IMR-90 (cell line): Measurements from ENCODE around the gene ELOA. TPM values are rescaled to one million over a fixed set of nuclear protein-coding genes. Genes with fewer than 3 reads are reported as not detected.

Source experiments
- ATAC-seq: fragments of 200-7000 bp; cut with Tn5 transposase; 2 replicates; pipeline ENCODE4 v1.9.1; 2020; ENCODE audit warnings: low read depth, mild to moderate bottlenecking, moderate library complexity
- BruUV-seq: library from RNA; stranded (reverse); fragments of 400-500 nt; replicated peaks from 2 replicates; lab custom pipeline; 2021; lab: Mats Ljungman, UMichigan
- CTCF ChIA-PET: fragments of 300-600 bp; formaldehyde crosslinking; extraction: SDS; loops from one replicate; lab custom pipeline; 2021; ENCODE audit warnings: antibody characterized with exemption; lab: Yijun Ruan, JAX
- POLR2A ChIA-PET: fragments of 300-600 bp; sonication (Branson Sonifier 250); formaldehyde crosslinking; loops from one replicate; lab custom pipeline; 2022; ENCODE audit warnings: antibody characterized with exemption; ENCODE audit not compliant: unreplicated experiment; lab: Charles Lee
- DNase-seq: peaks from one replicate; pipeline ENCODE4 v3.0.0; 2013
- H2AFZ ChIP-seq: replicated peaks from 2 replicates; pipeline ENCODE3; 2013; ENCODE audit warnings: low read length, mild to moderate bottlenecking; ENCODE audit not compliant: poor library complexity
- H2AK5ac ChIP-seq: 2 replicates; pipeline ENCODE4 v1.6.1; 2013; ENCODE audit warnings: low read depth, low read length, inconsistent platforms
- H2AK9ac ChIP-seq: replicated peaks from 2 replicates; pipeline ENCODE3; 2013; ENCODE audit warnings: mild to moderate bottlenecking, low read depth, low read length, moderate library complexity; ENCODE audit not compliant: poor library complexity
- H2BK120ac ChIP-seq: 2 replicates; pipeline ENCODE4 v1.6.1; 2013; ENCODE audit warnings: low read depth, low read length, inconsistent platforms
- H2BK15ac ChIP-seq: 3 replicates; pipeline ENCODE4 v1.6.1; 2013; ENCODE audit warnings: low read depth, low read length, inconsistent platforms
- H2BK20ac ChIP-seq: 2 replicates; pipeline ENCODE4 v1.6.1; 2013; ENCODE audit warnings: low read depth, mild to moderate bottlenecking, inconsistent platforms, low read length, moderate library complexity
- H2BK5ac ChIP-seq: 2 replicates; pipeline ENCODE4 v1.6.1; 2013; ENCODE audit warnings: mild to moderate bottlenecking, low read depth, low read length, inconsistent platforms; ENCODE audit not compliant: poor library complexity, severe bottlenecking
- H3K14ac ChIP-seq: replicated peaks from 2 replicates; pipeline ENCODE4 v1.6.1; 2013; ENCODE audit warnings: low read depth, low read length, inconsistent platforms
- H3K18ac ChIP-seq: 2 replicates; pipeline ENCODE4 v1.6.1; 2013; ENCODE audit warnings: low read depth, low read length, control low read depth
- H3K23ac ChIP-seq: 2 replicates; pipeline ENCODE4 v1.6.1; 2013; ENCODE audit warnings: low read depth, low read length, inconsistent platforms
- H3K27ac ChIP-seq: 2 replicates; pipeline ENCODE4 v1.5.1; 2013; ENCODE audit warnings: mild to moderate bottlenecking, control low read depth, low read length; ENCODE audit not compliant: insufficient read depth
- H3K27me3 ChIP-seq: 2 replicates; pipeline ENCODE4 v1.6.1; 2013; ENCODE audit warnings: low read length; ENCODE audit not compliant: control insufficient read depth, insufficient read depth
- H3K36me3 ChIP-seq: 2 replicates; pipeline ENCODE4 v1.6.1; 2013; ENCODE audit warnings: low read length, mixed read lengths; ENCODE audit not compliant: control insufficient read depth, insufficient read depth
- H3K4ac ChIP-seq: 2 replicates; pipeline ENCODE4 v1.6.1; 2013; ENCODE audit warnings: low read depth, low read length, inconsistent platforms
- H3K4me1 ChIP-seq: 2 replicates; pipeline ENCODE4 v1.6.1; 2013; ENCODE audit warnings: low read length, mixed read lengths; ENCODE audit not compliant: control insufficient read depth, insufficient read depth
- H3K4me2 ChIP-seq: 2 replicates; pipeline ENCODE4 v1.6.1; 2013; ENCODE audit warnings: low read depth, mild to moderate bottlenecking, control low read depth, low read length, moderate library complexity
- H3K4me3 ChIP-seq: 2 replicates; pipeline ENCODE4 v1.5.1; 2013; ENCODE audit warnings: low read depth, mild to moderate bottlenecking, control low read depth, low read length, moderate library complexity; ENCODE audit not compliant: insufficient read depth
- H3K56ac ChIP-seq: 2 replicates; pipeline ENCODE4 v1.6.1; 2013; ENCODE audit warnings: low read length, inconsistent platforms; ENCODE audit not compliant: insufficient read depth; ENCODE audit errors: extremely low read depth
- H3K79me1 ChIP-seq, 2 experiments: 2 replicates each; pipeline ENCODE4 v1.6.1; 2013; ENCODE audit warnings: low read length in 2 of 2, inconsistent platforms in 1 of 2, low read depth in 1 of 2
- H3K9ac ChIP-seq: 2 replicates; pipeline ENCODE4 v1.6.1; 2013; ENCODE audit warnings: low read depth, low read length, control low read depth
- H3K9me1 ChIP-seq: 2 replicates; pipeline ENCODE4 v1.6.1; 2013; ENCODE audit warnings: low read length, inconsistent platforms; ENCODE audit not compliant: insufficient read depth
- H3K9me3 ChIP-seq: 2 replicates; pipeline ENCODE4 v1.6.1; 2013; ENCODE audit warnings: low read length; ENCODE audit not compliant: control insufficient read depth, insufficient read depth
- H4K20me1 ChIP-seq: 2 replicates; pipeline ENCODE4 v1.6.1; 2013; ENCODE audit warnings: low read length, inconsistent platforms; ENCODE audit not compliant: insufficient read depth
- H4K5ac ChIP-seq: 2 replicates; pipeline ENCODE4 v1.6.1; 2013; ENCODE audit warnings: mild to moderate bottlenecking, low read depth, low read length, control low read depth
- H4K8ac ChIP-seq, 2 experiments: 2 replicates each; pipeline ENCODE4 v1.6.1; 2013; ENCODE audit warnings: low read depth in 2 of 2, low read length in 2 of 2, control low read depth in 1 of 2, inconsistent platforms in 1 of 2
- H4K91ac ChIP-seq: 2 replicates; pipeline ENCODE4 v1.6.1; 2013; ENCODE audit warnings: low read depth, low read length, inconsistent platforms; ENCODE audit not compliant: insufficient read depth
- BHLHE40 ChIP-seq: fragments of 150-350 bp; IDR thresholded peaks from 2 replicates; pipeline ENCODE4 v1.6.1; 2016; ENCODE audit warnings: mild to moderate bottlenecking, low read depth, low read length
- CEBPB ChIP-seq: IDR thresholded peaks from 2 replicates; pipeline ENCODE4 v1.6.1; 2012; ENCODE audit warnings: low read depth, low read length, improper control_type of control experiment
- CHD1 ChIP-seq: IDR thresholded peaks from 2 replicates; pipeline ENCODE4 v1.6.1; 2012; ENCODE audit warnings: low read depth, low read length, improper control_type of control experiment
- FOS ChIP-seq: fragments of 150-350 bp; IDR thresholded peaks from 2 replicates; pipeline ENCODE4 v1.6.1; 2016; ENCODE audit warnings: low read depth, low read length
- MAFK ChIP-seq: IDR thresholded peaks from 2 replicates; pipeline ENCODE4 v1.6.1; 2012; ENCODE audit warnings: low read depth, low read length, improper control_type of control experiment
- MAZ ChIP-seq: IDR thresholded peaks from 2 replicates; pipeline ENCODE4 v1.6.1; 2012; ENCODE audit warnings: low read depth, mild to moderate bottlenecking, low read length, improper control_type of control experiment, moderate library complexity, borderline replicate concordance
- MXI1 ChIP-seq: IDR thresholded peaks from 2 replicates; pipeline ENCODE4 v1.6.1; 2012; ENCODE audit warnings: low read depth, mild to moderate bottlenecking, low read length, moderate library complexity, borderline replicate concordance
- NFE2L2 ChIP-seq: fragments of 150-350 bp; IDR thresholded peaks from 2 replicates; pipeline ENCODE4 v1.6.1; 2016; ENCODE audit warnings: low read depth, mild to moderate bottlenecking, low read length
- POLR2A ChIP-seq: IDR thresholded peaks from 2 replicates; pipeline ENCODE4 v1.6.1; 2012; ENCODE audit warnings: mild to moderate bottlenecking, low read depth, low read length
- RAD21 ChIP-seq: IDR thresholded peaks from 2 replicates; pipeline ENCODE4 v1.6.1; 2012; ENCODE audit warnings: low read length, improper control_type of control experiment
- RCOR1 ChIP-seq: IDR thresholded peaks from 2 replicates; pipeline ENCODE4 v1.6.1; 2012; ENCODE audit warnings: mild to moderate bottlenecking, low read length, improper control_type of control experiment; ENCODE audit not compliant: insufficient replicate concordance
- RFX5 ChIP-seq: IDR thresholded peaks from 2 replicates; pipeline ENCODE4 v1.8.0; 2012; ENCODE audit warnings: low read depth, mild to moderate bottlenecking, low read length, moderate library complexity
- SMC3 ChIP-seq: fragments of 150-350 bp; IDR thresholded peaks from 2 replicates; pipeline ENCODE4 v1.6.1; 2016; ENCODE audit warnings: low read depth, mild to moderate bottlenecking, antibody characterized with exemption, low read length, moderate library complexity
- WGBS, 2 experiments: methylation state at CpG; one replicate each; pipeline versions ENCODE4 v1.1.5 to v1.1.7; 2013; ENCODE audit warnings: missing lambda C conversion rate in 2 of 2; ENCODE audit not compliant: insufficient read length in 1 of 2; ENCODE audit errors: extremely low coverage in 2 of 2; 5-methylcytosine and 5-hydroxymethylcytosine counted together
- dilution Hi-C: fragments of 300-500 bp; cut with HindIII; formaldehyde crosslinking; loops from one replicate; pipeline ENCODE4 v1.14.3; 2018; ENCODE audit warnings: low sequenced_read_pairs; ENCODE audit not compliant: unreplicated experiment
- in situ Hi-C: fragments of 300-500 bp; cut with MboI; formaldehyde crosslinking; loops from 3 replicates; pipeline ENCODE4 v1.14.3; 2019; ENCODE audit warnings: low sequenced_read_pairs, inconsistent platforms, mixed read lengths
- intact Hi-C: fragments of 100-400 bp; cut with micrococcal nuclease; formaldehyde crosslinking; loops from 2 replicates; pipeline ENCODE4 v1.10.0; 2022
- polyA plus RNA-seq, 3 experiments: library from polyadenylated mRNA; depleted of rRNA; stranded (reverse); fragments of >200 nt; gene quantifications; 2 replicates each; pipeline ENCODE4 v1.2.3, GENCODE V29; 2012; ENCODE audit warnings: low replicate concordance in 1 of 3
- total RNA-seq: library from RNA; depleted of rRNA; stranded (reverse); fragments of >200 nt; gene quantifications from 2 replicates; pipeline ENCODE4 v1.2.3, GENCODE V29; 2012
- TF ChIP-seq, protein P1 (sequence below): fragments of 150-350 bp; IDR thresholded peaks from 2 replicates; pipeline ENCODE4 v1.6.1; 2017; ENCODE audit warnings: mild to moderate bottlenecking, antibody characterized with exemption, low read length, low read depth
- TF ChIP-seq, protein P2 (sequence below): fragments of 150-350 bp; IDR thresholded peaks from 2 replicates; pipeline ENCODE4 v1.6.1; 2016; ENCODE audit warnings: low read depth, mild to moderate bottlenecking, low read length, moderate library complexity, borderline replicate concordance

The ELOA gene
- total and polyA plus RNA-seq, 2 of the 4 experiments (the other 2 are of a cell fraction), result 22.9 to 40.7 TPM

DNA sequence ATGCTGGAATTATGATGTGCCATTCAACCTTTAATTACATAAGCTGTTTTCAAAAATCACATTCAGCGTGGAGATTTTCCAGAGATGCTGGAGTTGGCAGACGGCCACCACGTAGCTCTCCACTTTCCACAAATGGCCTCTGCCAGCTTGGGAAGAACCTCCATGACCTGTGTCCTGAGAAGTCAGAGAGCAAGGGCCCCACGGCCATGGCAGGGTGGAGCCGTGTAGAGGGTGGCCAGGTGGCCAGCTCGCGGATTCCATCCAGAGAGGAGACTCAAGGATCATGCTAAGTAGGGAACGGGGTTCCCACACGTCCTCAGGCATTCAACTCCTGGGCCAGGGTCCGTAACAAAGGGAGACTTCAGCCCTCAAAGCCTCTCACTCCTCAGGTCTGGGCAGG lies 58.6 kb downstream of the ELOA start:
- in situ Hi-C loops, result no loop called here
- no peak overlapping the region for H2AK5ac ChIP-seq
- H4K8ac ChIP-seq, result no peak overlapping the region
- no peak overlapping the region for H2BK120ac ChIP-seq
- no peak overlapping the region for H3K4me2 ChIP-seq
- H3K9ac ChIP-seq, result no peak overlapping the region
- no peaks in the 10 kb centered on the region for H4K20me1 ChIP-seq
- peaks cover 19% of the 10 kb centered on the region for H3K36me3 ChIP-seq
- no peak overlapping the region for H3K4me3 ChIP-seq
- H4K5ac ChIP-seq, result no peak overlapping the region
- no peak overlapping the region for H3K56ac ChIP-seq
- dilution Hi-C loops, result no loop called here
- DNase-seq (no peak), ATAC-seq (no peak)
- H2BK20ac ChIP-seq, result no peak overlapping the region
- TSS peak; percentile 60 for BruUV-seq
- H3K27ac ChIP-seq, result no peak overlapping the region
- no peak overlapping the region for H2AFZ ChIP-seq
- no peaks in the 10 kb centered on the region for H3K9me3 ChIP-seq
- H2AK9ac ChIP-seq, result peak overlapping the region; percentile 75
- TF ChIP-seq RAD21, result no peak
- no peak for TF ChIP-seq RCOR1
- no peak for TF ChIP-seq MAZ
- TF ChIP-seq BHLHE40, result no peak
- TF ChIP-seq FOS, result no peak
- TF ChIP-seq, protein P1, sequence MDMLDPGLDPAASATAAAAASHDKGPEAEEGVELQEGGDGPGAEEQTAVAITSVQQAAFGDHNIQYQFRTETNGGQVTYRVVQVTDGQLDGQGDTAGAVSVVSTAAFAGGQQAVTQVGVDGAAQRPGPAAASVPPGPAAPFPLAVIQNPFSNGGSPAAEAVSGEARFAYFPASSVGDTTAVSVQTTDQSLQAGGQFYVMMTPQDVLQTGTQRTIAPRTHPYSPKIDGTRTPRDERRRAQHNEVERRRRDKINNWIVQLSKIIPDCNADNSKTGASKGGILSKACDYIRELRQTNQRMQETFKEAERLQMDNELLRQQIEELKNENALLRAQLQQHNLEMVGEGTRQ, result no peak
- no peak for TF ChIP-seq RFX5
- TF ChIP-seq NFE2L2, result no peak
- TF ChIP-seq CHD1, result no peak
- no peak for TF ChIP-seq MAFK
- no peak for TF ChIP-seq CEBPB
- TF ChIP-seq MXI1, result no peak
- TF ChIP-seq, protein P2, sequence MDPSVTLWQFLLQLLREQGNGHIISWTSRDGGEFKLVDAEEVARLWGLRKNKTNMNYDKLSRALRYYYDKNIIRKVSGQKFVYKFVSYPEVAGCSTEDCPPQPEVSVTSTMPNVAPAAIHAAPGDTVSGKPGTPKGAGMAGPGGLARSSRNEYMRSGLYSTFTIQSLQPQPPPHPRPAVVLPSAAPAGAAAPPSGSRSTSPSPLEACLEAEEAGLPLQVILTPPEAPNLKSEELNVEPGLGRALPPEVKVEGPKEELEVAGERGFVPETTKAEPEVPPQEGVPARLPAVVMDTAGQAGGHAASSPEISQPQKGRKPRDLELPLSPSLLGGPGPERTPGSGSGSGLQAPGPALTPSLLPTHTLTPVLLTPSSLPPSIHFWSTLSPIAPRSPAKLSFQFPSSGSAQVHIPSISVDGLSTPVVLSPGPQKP, result no peak
- no peak for TF ChIP-seq SMC3
- no peak for TF ChIP-seq POLR2A
- intact Hi-C loops, result no loop called here
- CTCF ChIA-PET, result interaction anchor here (0.8 kb wide), 1 partner anchor 9 kb away, joined by 3 read pairs; no protein-coding TSS in a partner anchor
- no peak overlapping the region for H2BK15ac ChIP-seq
- H2BK5ac ChIP-seq, result no peak overlapping the region
- no CpG with 5 or more reads among the region's 10 CpGs for WGBS, 2 experiments
- H3K14ac ChIP-seq, result no peak overlapping the region
- no peak overlapping the region for H3K23ac ChIP-seq
- H3K27me3 ChIP-seq, result no peaks in the 10 kb centered on the region
- no peak overlapping the region for H3K18ac ChIP-seq
- H3K9me1 ChIP-seq, result peaks cover 12% of the 10 kb centered on the region; the same call in 1 of the 2 replicates
- POLR2A ChIA-PET, result no interaction called here
- no peak overlapping the region for H3K4ac ChIP-seq
- H3K79me1 ChIP-seq, result peaks cover 17 to 33% of the 10 kb centered on the region in 2 experiments
- H3K4me1 ChIP-seq, result peaks cover 7% of the 10 kb centered on the region; the same call in 1 of the 2 replicates
- H4K91ac ChIP-seq, result no peak overlapping the region
